ENCODE data around the gene RASGRF1. TPM values are rescaled to one million over a fixed set of nuclear protein-coding genes. Genes with fewer than 3 reads are reported as not detected.

Gene RASGRF1, protein sequence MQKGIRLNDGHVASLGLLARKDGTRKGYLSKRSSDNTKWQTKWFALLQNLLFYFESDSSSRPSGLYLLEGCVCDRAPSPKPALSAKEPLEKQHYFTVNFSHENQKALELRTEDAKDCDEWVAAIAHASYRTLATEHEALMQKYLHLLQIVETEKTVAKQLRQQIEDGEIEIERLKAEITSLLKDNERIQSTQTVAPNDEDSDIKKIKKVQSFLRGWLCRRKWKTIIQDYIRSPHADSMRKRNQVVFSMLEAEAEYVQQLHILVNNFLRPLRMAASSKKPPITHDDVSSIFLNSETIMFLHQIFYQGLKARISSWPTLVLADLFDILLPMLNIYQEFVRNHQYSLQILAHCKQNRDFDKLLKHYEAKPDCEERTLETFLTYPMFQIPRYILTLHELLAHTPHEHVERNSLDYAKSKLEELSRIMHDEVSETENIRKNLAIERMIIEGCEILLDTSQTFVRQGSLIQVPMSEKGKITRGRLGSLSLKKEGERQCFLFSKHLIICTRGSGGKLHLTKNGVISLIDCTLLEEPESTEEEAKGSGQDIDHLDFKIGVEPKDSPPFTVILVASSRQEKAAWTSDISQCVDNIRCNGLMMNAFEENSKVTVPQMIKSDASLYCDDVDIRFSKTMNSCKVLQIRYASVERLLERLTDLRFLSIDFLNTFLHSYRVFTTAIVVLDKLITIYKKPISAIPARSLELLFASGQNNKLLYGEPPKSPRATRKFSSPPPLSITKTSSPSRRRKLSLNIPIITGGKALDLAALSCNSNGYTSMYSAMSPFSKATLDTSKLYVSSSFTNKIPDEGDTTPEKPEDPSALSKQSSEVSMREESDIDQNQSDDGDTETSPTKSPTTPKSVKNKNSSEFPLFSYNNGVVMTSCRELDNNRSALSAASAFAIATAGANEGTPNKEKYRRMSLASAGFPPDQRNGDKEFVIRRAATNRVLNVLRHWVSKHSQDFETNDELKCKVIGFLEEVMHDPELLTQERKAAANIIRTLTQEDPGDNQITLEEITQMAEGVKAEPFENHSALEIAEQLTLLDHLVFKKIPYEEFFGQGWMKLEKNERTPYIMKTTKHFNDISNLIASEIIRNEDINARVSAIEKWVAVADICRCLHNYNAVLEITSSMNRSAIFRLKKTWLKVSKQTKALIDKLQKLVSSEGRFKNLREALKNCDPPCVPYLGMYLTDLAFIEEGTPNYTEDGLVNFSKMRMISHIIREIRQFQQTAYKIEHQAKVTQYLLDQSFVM (N-terminal part only)
- polyA plus RNA-seq = 0.03 to 0.23 TPM (median 0.08 TPM) in 3 replicates
- polyA plus RNA-seq (2011; ENCODE audit: low read depth) = not detected
- polyA plus RNA-seq (2011; cell fraction: cytosol; rRNA removed) = 0.14 and 0.28 TPM in 2 replicates
- polyA plus RNA-seq (2011; cell fraction: nucleus; rRNA removed) = 0.05 and 0.16 TPM in 2 replicates
- polyA plus RNA-seq (2012; ENCODE audit: low replicate concordance) = 0.03 and 0.10 TPM in 2 replicates
- 0.23 TPM in 1 of 3 replicates, not detected in the others for polyA minus RNA-seq
- polyA minus RNA-seq (2011; cell fraction: cytosol; rRNA and poly(A)+ RNA removed) = not detected
- polyA minus RNA-seq (2011; cell fraction: nucleus; rRNA and poly(A)+ RNA removed) = not detected in 2 replicates

DNA sequence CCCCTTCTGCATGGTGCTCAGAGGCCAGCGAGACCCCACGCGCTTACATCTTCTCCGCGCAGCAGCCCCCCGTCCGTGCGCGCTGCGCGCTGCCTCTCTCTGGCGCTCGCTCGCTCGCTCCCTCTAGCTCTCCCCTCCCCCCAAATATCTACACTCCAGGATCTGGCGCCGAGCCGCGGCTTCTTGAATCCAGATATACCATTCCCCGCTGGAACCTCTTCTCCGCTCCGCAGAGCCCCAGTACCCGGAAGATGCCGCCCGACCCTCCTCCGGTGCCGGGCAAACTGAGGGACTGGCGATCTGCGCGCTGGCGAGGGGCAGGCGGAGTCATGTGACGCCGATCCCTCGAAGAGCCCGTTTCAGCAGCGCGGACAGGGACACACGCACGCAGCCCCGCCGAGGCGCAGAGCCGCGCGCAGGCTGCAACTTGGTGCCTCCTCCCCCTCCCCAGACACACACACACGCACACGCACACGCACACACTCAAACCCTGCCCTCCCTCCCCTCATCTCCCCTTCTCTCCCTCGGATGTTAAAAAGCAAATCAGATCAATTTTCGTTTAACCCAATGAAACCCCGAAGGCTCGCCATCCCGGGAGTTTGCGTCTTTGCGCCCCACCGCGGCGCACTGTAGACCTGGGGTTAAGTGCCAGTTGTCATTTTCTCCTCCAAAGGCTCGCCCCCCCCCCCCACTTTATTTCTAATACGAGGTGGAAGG is at the start of gene RASGRF1:
RASGRF1 (minus strand) TSS at position 294 of the 717 bp plus-strand sequence; CDS start at position 12, 282 bp downstream.
- Histone ChIP-seq H3K9ac (ENCODE audit: control insufficient read depth, extremely low read depth, insufficient read depth, low read length) (no peak within 1 kb of the TSS), H4K20me1 (ENCODE audit: control insufficient read depth, extremely low read depth, insufficient read depth, low read length) (no peaks in the 10 kb centered on the region), H2AFZ (ENCODE audit: control insufficient read depth, low read length) (no peak within 1 kb of the TSS), H3K4me3 (ENCODE audit: control insufficient read depth in 2 of 3, extremely low read depth in 1 of 3, insufficient read depth in 2 of 3, low read depth in 1 of 3, low read length in 3 of 3) (no peak within 1 kb of the TSS), H3K27ac (ENCODE audit: control insufficient read depth, insufficient read depth, low read length) (no peak within 1 kb of the TSS), H3K4me2 (ENCODE audit: control insufficient read depth, extremely low read depth, insufficient read depth, low read depth, low read length) (no peak within 1 kb of the TSS), H3K9me1 (ENCODE audit: control insufficient read depth, extremely low read depth, insufficient read depth, low read length) (no peaks in the 10 kb centered on the region), H3K4me1 (ENCODE audit: control insufficient read depth, extremely low read depth, insufficient read depth, low read length) (no peaks in the 10 kb centered on the region), H3K9me3 (ENCODE audit: control insufficient read depth, low read depth, low read length) (no peaks in the 10 kb centered on the region), H3K79me2 (ENCODE audit: control insufficient read depth, insufficient read depth, low read length) (no peaks in the 10 kb centered on the region), H3K36me3 (ENCODE audit: control insufficient read depth in 2 of 2, extremely low read depth in 1 of 2, insufficient read depth in 2 of 2, low read length in 2 of 2) (no peaks in the 10 kb centered on the region), H3K27me3 (ENCODE audit: control insufficient read depth, extremely low read depth, insufficient read depth, low read length) (peaks cover 58% of the 10 kb centered on the region)
- DNase-seq (ENCODE audit: low read depth, low spot score) (no peak), FAIRE-seq (no peak)
- TF ChIP-seq, protein P1, sequence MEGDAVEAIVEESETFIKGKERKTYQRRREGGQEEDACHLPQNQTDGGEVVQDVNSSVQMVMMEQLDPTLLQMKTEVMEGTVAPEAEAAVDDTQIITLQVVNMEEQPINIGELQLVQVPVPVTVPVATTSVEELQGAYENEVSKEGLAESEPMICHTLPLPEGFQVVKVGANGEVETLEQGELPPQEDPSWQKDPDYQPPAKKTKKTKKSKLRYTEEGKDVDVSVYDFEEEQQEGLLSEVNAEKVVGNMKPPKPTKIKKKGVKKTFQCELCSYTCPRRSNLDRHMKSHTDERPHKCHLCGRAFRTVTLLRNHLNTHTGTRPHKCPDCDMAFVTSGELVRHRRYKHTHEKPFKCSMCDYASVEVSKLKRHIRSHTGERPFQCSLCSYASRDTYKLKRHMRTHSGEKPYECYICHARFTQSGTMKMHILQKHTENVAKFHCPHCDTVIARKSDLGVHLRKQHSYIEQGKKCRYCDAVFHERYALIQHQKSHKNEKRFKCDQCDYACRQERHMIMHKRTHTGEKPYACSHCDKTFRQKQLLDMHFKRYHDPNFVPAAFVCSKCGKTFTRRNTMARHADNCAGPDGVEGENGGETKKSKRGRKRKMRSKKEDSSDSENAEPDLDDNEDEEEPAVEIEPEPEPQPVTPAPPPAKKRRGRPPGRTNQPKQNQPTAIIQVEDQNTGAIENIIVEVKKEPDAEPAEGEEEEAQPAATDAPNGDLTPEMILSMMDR (optimal IDR thresholded peaks at IDR 0.05 in 1 of 3, IDR thresholded peaks at IDR 0.05 in 1 of 3, conservative IDR thresholded peaks at IDR 0.05 in 1 of 3; ENCODE audit: extremely low read depth in 1 of 3, insufficient read depth in 2 of 3, low read length in 3 of 3) = no peak
- TF ChIP-seq EZH2 (IDR thresholded peaks at IDR 0.05; ENCODE audit: low read length) = peak; percentile 35
- dilution Hi-C loops (cut with MboI; ENCODE audit: extremely low pct_ligation_motif_present, low sequenced_read_pairs) = no loop called here
